Mesendoderm (in vitro differentiated cells): ENCODE results near the gene SLC39A10.

Source experiments
- DNase-seq: peaks from one replicate; pipeline ENCODE4 v3.0.0; 2013
- H2AK5ac ChIP-seq: 2 replicates; pipeline ENCODE4 v1.6.1; 2013; ENCODE audit warnings: low read length, inconsistent platforms
- H2BK120ac ChIP-seq: 2 replicates; pipeline ENCODE4 v1.6.1; 2013; ENCODE audit warnings: low read depth, mild to moderate bottlenecking, low read length, moderate library complexity, mixed read lengths
- H2BK15ac ChIP-seq: replicated peaks from 2 replicates; pipeline ENCODE4 v1.6.1; 2013; ENCODE audit warnings: low read depth, mild to moderate bottlenecking, moderate library complexity
- H2BK5ac ChIP-seq: 2 replicates; pipeline ENCODE4 v1.6.1; 2013; ENCODE audit warnings: low read length, inconsistent platforms
- H3K18ac ChIP-seq: 2 replicates; pipeline ENCODE4 v1.6.1; 2013; ENCODE audit warnings: mild to moderate bottlenecking, low read length, mixed read lengths
- H3K23ac ChIP-seq: one replicate; pipeline ENCODE4 v1.6.1; 2013; ENCODE audit warnings: low read length
- H3K27ac ChIP-seq: 2 replicates; pipeline ENCODE4 v1.5.1; 2013; ENCODE audit warnings: low read depth, mild to moderate bottlenecking, inconsistent platforms, low read length, moderate library complexity
- H3K27me3 ChIP-seq: 2 replicates; pipeline ENCODE4 v1.6.1; 2013; ENCODE audit warnings: low read length, control low read depth, mild to moderate bottlenecking, inconsistent platforms; ENCODE audit not compliant: insufficient read depth, poor library complexity
- H3K36me3 ChIP-seq: 2 replicates; pipeline ENCODE4 v1.6.1; 2013; ENCODE audit warnings: low read length, inconsistent platforms; ENCODE audit not compliant: control insufficient read depth, insufficient read depth
- H3K4ac ChIP-seq: one replicate; pipeline ENCODE4 v1.6.1; 2013; ENCODE audit warnings: low read depth, mild to moderate bottlenecking, low read length, moderate library complexity
- H3K4me1 ChIP-seq: 2 replicates; pipeline ENCODE4 v1.6.1; 2013; ENCODE audit warnings: low read depth, low read length, inconsistent platforms; ENCODE audit not compliant: control insufficient read depth
- H3K4me2 ChIP-seq: 2 replicates; pipeline ENCODE4 v1.6.1; 2013; ENCODE audit warnings: low read length
- H3K4me3 ChIP-seq: 2 replicates; pipeline ENCODE4 v1.5.1; 2013; ENCODE audit warnings: mild to moderate bottlenecking, low read length
- H3K56ac ChIP-seq: one replicate; pipeline ENCODE4 v1.6.1; 2013; ENCODE audit warnings: low read length
- H3K79me1 ChIP-seq: 2 replicates; pipeline ENCODE4 v1.6.1; 2013; ENCODE audit warnings: low read length, inconsistent platforms
- H3K79me2 ChIP-seq: 2 replicates; pipeline ENCODE4 v1.6.1; 2013; ENCODE audit warnings: mild to moderate bottlenecking, low read length; ENCODE audit not compliant: control insufficient read depth, insufficient read depth
- H3K9ac ChIP-seq: 2 replicates; pipeline ENCODE4 v1.6.1; 2013; ENCODE audit warnings: low read length, inconsistent platforms
- H4K5ac ChIP-seq: one replicate; pipeline ENCODE4 v1.6.1; 2013; ENCODE audit warnings: low read length
- H4K8ac ChIP-seq: one replicate; pipeline ENCODE4 v1.6.1; 2013; ENCODE audit warnings: low read depth, mild to moderate bottlenecking, control low read depth, low read length, moderate library complexity
- WGBS: extraction: QIAGEN DNeasy Blood & Tissue Kit; methylation state at CpG from one replicate; pipeline ENCODE4 v1.1.7; 2013; ENCODE audit warnings: low lambda C conversion rate, missing lambda C conversion rate; ENCODE audit not compliant: insufficient coverage; ENCODE audit errors: extremely low coverage; 5-methylcytosine and 5-hydroxymethylcytosine counted together

SLC39A10 gene

DNA sequence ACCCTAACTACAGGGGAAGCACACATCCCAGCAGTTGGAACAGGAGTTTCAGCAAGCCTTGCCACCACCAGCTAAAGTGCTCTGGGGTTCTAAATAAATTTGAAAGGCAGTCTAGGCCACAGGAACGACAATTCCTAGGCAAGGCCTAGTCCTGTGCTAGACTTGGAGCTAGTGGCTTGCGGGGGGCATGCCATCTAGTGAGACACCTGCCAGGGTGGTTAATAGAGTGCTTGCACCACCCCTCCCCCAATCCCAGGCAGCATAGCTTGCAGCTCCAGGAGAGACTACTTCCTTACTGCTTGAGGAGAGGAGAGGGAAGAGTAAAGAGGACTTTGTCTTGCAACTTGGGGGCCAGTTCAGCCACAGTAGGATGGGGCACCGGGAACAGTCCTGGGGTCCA is 101.8 kb downstream of the SLC39A10 start:
- no peak overlapping the region for H2BK15ac ChIP-seq
- H3K4ac ChIP-seq: no peak overlapping the region
- no peak for DNase-seq
- H3K79me1 ChIP-seq: no peaks in the 10 kb centered on the region
- no peak overlapping the region for H3K9ac ChIP-seq
- H3K23ac ChIP-seq: no peak overlapping the region
- WGBS: no CpG with 5 or more reads among the region's 3 CpGs
- H2AK5ac ChIP-seq: no peak overlapping the region
- no peaks in the 10 kb centered on the region for H3K27me3 ChIP-seq
- H2BK5ac ChIP-seq: no peak overlapping the region
- H3K4me3 ChIP-seq: no peak overlapping the region
- H4K8ac ChIP-seq: no peak overlapping the region
- H3K36me3 ChIP-seq: no peaks in the 10 kb centered on the region
- no peaks in the 10 kb centered on the region for H3K79me2 ChIP-seq
- H3K4me2 ChIP-seq: no peak overlapping the region
- no peak overlapping the region for H2BK120ac ChIP-seq
- H3K27ac ChIP-seq: no peak overlapping the region
- H4K5ac ChIP-seq: no peak overlapping the region
- H3K18ac ChIP-seq: no peak overlapping the region
- H3K56ac ChIP-seq: no peak overlapping the region
- H3K4me1 ChIP-seq: no peaks in the 10 kb centered on the region

DNA sequence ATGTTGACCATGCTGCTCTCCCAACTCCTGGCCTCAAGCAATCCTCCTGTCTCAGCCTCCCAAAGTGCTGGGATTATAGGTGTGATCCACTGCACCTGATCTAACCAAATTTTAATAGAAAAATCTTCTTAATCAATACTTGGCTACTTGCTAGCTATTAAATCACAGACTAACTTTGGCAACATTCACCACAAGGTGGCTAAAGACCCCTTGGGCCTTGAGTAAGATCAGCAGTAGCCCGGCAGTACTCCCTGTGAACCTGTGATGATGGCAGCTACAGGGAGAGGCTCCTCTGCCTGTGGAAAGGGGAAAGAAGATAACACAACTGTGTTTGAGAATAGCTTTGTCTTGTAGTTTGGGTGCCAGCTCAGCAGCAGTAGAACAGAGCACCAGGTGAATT is 102.9 kb downstream of the SLC39A10 start:
- Histone ChIP-seq H2BK5ac (no peak overlapping the region), H3K23ac (no peak overlapping the region), H3K18ac (no peak overlapping the region), H3K4me2 (no peak overlapping the region), H3K27ac (no peak overlapping the region), H3K79me1 (no peaks in the 10 kb centered on the region), H2BK15ac (no peak overlapping the region), H4K8ac (no peak overlapping the region), H3K56ac (no peak overlapping the region), H3K4me3 (no peak overlapping the region), H3K36me3 (no peaks in the 10 kb centered on the region), H3K79me2 (no peaks in the 10 kb centered on the region), H2BK120ac (no peak overlapping the region), H3K4me1 (no peaks in the 10 kb centered on the region), H3K4ac (no peak overlapping the region), H2AK5ac (no peak overlapping the region), H4K5ac (no peak overlapping the region), H3K27me3 (no peaks in the 10 kb centered on the region), H3K9ac (no peak overlapping the region)
- no CpG with 5 or more reads among the region's 1 CpG for WGBS
- peak; percentile 30 for DNase-seq

DNA sequence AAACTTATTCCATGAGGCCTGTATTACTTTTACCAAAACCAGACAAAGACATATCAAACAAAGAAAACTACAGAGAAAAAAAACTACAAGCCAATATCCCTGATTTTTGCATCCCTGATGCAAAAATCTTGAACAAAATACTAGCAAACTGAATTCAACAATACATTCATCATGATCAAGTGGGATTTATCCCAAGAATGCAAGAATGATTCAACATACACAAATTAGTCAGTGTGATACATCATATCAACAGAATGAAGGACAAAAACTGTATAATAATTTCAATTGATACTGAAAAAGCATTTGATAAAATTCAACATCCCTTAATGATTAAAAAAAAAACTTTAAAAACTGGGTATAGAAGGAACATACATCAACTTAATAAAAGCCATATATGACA is 106.8 kb downstream of the SLC39A10 start:
- no peak overlapping the region for H2BK5ac ChIP-seq
- no peak for DNase-seq

DNA sequence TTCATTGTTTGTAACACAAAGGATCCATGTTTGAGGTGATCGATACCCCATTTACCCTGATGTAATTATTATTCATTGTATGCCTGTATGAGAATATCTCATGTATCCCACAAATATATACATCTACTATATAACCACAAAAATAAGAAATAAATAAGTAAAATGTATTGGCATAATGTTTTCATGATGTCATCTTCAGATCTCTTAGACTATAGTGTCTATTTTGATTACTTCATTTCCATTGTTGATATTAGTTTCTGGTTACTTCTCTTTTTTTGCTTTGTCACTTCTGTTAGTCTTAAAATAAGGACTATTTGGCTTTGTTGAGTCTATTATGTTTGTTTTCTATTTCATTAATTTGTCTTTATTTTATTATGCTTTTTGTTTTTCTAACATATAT is 109.7 kb downstream of the SLC39A10 start:
- Histone ChIP-seq H3K4me1 (no peaks in the 10 kb centered on the region), H2BK5ac (no peak overlapping the region), H4K5ac (no peak overlapping the region), H3K27me3 (no peaks in the 10 kb centered on the region), H3K36me3 (no peaks in the 10 kb centered on the region), H2BK120ac (no peak overlapping the region), H3K79me1 (no peaks in the 10 kb centered on the region), H3K4me2 (no peak overlapping the region), H4K8ac (no peak overlapping the region), H3K23ac (no peak overlapping the region), H2AK5ac (no peak overlapping the region), H3K4me3 (no peak overlapping the region), H3K56ac (no peak overlapping the region), H3K79me2 (no peaks in the 10 kb centered on the region), H3K4ac (no peak overlapping the region), H2BK15ac (no peak overlapping the region), H3K18ac (no peak overlapping the region), H3K9ac (no peak overlapping the region), H3K27ac (no peak overlapping the region)
- no CpG with 5 or more reads among the region's 1 CpG for WGBS
- no peak for DNase-seq

More for the DNA sequence above, 106.8 kb downstream of the SLC39A10 start:
- no peak overlapping the region for H3K4ac ChIP-seq
- no peak overlapping the region for H3K4me3 ChIP-seq
- H3K9ac ChIP-seq: no peak overlapping the region
- H3K4me2 ChIP-seq: no peak overlapping the region
- no peak overlapping the region for H4K8ac ChIP-seq
- H3K27me3 ChIP-seq: no peaks in the 10 kb centered on the region
- no peak overlapping the region for H3K56ac ChIP-seq
- H3K4me1 ChIP-seq: no peaks in the 10 kb centered on the region
- H4K5ac ChIP-seq: no peak overlapping the region
- no peaks in the 10 kb centered on the region for H3K79me1 ChIP-seq
- H3K18ac ChIP-seq: no peak overlapping the region
- no peak overlapping the region for H2AK5ac ChIP-seq
- H3K27ac ChIP-seq: no peak overlapping the region
- no peak overlapping the region for H3K23ac ChIP-seq
- no peak overlapping the region for H2BK120ac ChIP-seq
- no peaks in the 10 kb centered on the region for H3K36me3 ChIP-seq
- H3K79me2 ChIP-seq: no peaks in the 10 kb centered on the region
- H2BK15ac ChIP-seq: no peak overlapping the region

DNA sequence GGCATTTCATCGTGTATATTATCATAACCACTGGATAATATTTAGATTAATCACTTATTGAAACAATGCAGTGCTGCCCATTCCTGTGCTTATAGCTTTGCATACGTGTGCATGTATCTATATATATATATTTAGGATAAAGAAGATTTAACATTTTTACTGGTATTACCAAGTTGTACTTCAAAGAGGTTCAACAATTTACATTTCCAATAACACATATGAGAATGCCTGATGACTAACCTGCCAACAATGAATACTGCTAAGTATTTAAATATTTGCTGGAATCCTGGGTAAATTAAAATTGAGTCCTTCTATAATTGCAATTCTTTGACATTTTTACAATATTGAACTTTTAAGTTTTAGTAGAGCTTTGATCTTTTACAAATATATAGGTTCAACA is 111.4 kb downstream of the SLC39A10 start:
- H2BK120ac ChIP-seq: no peak overlapping the region
- no peak overlapping the region for H3K4me3 ChIP-seq
- H4K5ac ChIP-seq: no peak overlapping the region
- no peak overlapping the region for H3K23ac ChIP-seq
- H3K36me3 ChIP-seq: no peaks in the 10 kb centered on the region
- H2BK5ac ChIP-seq: no peak overlapping the region
- no peak overlapping the region for H3K4ac ChIP-seq
- no peak overlapping the region for H2BK15ac ChIP-seq
- H3K4me1 ChIP-seq: no peaks in the 10 kb centered on the region
- no peak overlapping the region for H3K27ac ChIP-seq
- H3K56ac ChIP-seq: no peak overlapping the region
- H3K27me3 ChIP-seq: no peaks in the 10 kb centered on the region
- no peak overlapping the region for H3K9ac ChIP-seq
- H3K79me2 ChIP-seq: no peaks in the 10 kb centered on the region
- no peak overlapping the region for H3K4me2 ChIP-seq
- H3K18ac ChIP-seq: no peak overlapping the region
- WGBS: no CpG with 5 or more reads among the region's 2 CpGs
- H3K79me1 ChIP-seq: no peaks in the 10 kb centered on the region
- no peak for DNase-seq
- H4K8ac ChIP-seq: no peak overlapping the region
- no peak overlapping the region for H2AK5ac ChIP-seq

DNA sequence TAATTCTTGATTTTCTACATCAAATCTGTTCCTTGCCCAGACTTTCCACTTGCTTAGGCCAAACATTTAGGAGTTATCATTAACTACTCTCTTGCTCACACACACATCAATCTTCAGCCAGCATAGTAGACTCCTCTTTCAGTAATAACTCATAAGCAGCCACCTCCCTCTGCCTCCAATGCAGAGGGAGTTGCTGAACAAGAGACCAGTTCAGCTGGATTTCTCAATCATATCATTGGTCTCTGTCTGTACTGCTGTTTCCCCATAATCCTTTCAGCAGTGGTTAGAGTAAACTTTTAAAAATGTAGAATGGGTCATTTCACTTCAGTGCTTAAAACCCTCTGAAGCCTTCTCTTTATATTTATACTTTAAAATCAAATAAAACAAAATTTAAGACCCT is 112.9 kb downstream of the SLC39A10 start:
- H4K5ac ChIP-seq: no peak overlapping the region
- no peak overlapping the region for H2BK120ac ChIP-seq
- H4K8ac ChIP-seq: no peak overlapping the region
- H3K36me3 ChIP-seq: no peaks in the 10 kb centered on the region
- no peak overlapping the region for H3K18ac ChIP-seq
- no peaks in the 10 kb centered on the region for H3K79me1 ChIP-seq
- H3K27me3 ChIP-seq: no peaks in the 10 kb centered on the region
- no peak overlapping the region for H2BK15ac ChIP-seq
- DNase-seq: no peak
- no peak overlapping the region for H3K27ac ChIP-seq
- H3K4me1 ChIP-seq: no peaks in the 10 kb centered on the region
- no peaks in the 10 kb centered on the region for H3K79me2 ChIP-seq
- no peak overlapping the region for H3K4me3 ChIP-seq
- H3K23ac ChIP-seq: no peak overlapping the region
- no peak overlapping the region for H3K4me2 ChIP-seq
- no peak overlapping the region for H2AK5ac ChIP-seq
- no peak overlapping the region for H3K4ac ChIP-seq
- H3K56ac ChIP-seq: no peak overlapping the region
- H2BK5ac ChIP-seq: no peak overlapping the region
- no peak overlapping the region for H3K9ac ChIP-seq
